ENCODE measurements around the gene EIF4G1. TPM values are rescaled to one million over a fixed set of nuclear protein-coding genes. Genes with fewer than 3 reads are reported as not detected.

Gene EIF4G1
- total RNA-seq, 1 donor from 2014 or later, result 137 TPM

- H3K27me3 Mint-ChIP-seq (ENCODE audit: insufficient read depth, low read depth), result peaks cover 38% of the 10 kb centered on the region
- no peak overlapping the region for H3K27ac Mint-ChIP-seq
- H3K36me3 ChIP-seq, result no peaks in the 10 kb centered on the region
- H3K9me3 ChIP-seq (ENCODE audit: low read depth), result no peaks in the 10 kb centered on the region
- H4K20me1 ChIP-seq (ENCODE audit: low read depth), result peaks cover 8% of the 10 kb centered on the region
- H3K27me3 ChIP-seq, result peaks cover 49% of the 10 kb centered on the region
- H3K4me3 ChIP-seq, result peak overlapping the region; percentile 67
- TF ChIP-seq EZH2 (IDR thresholded peaks at IDR 0.05), result peak; percentile 79
- TF ChIP-seq EZH2phosphoT487 (IDR thresholded peaks at IDR 0.05), result peak; percentile 69
- no peak for TF ChIP-seq CTCF (IDR thresholded peaks at IDR 0.05)
- no peaks in the 10 kb centered on the region for H3K36me3 Mint-ChIP-seq
- DNase-seq (ENCODE audit: low spot score), result peak; percentile 74
- peaks cover 34% of the 10 kb centered on the region for H3K4me1 ChIP-seq
- H3K4me2 ChIP-seq, result peak overlapping the region; percentile 88
- peak overlapping the region; percentile 82 for H3K4me3 Mint-ChIP-seq
- peaks cover 32% of the 10 kb centered on the region for H3F3A ChIP-seq (ENCODE audit: low read depth)
- H3K9ac ChIP-seq, result no peak overlapping the region
- no peak overlapping the region for H3K27ac ChIP-seq
- H3K79me2 ChIP-seq (ENCODE audit: low read depth), result no peaks in the 10 kb centered on the region
- no peaks in the 10 kb centered on the region for H3K9me3 Mint-ChIP-seq
- peaks cover 24% of the 10 kb centered on the region for H3K4me1 Mint-ChIP-seq
- H2AFZ ChIP-seq (replicated peaks), result peak overlapping the region; percentile 91
Observed at GRCh38 chr3:184381261-184382224, 67.1 kb downstream of the EIF4G1 start.

- no peak overlapping the region for H3K9ac ChIP-seq
- H3K27ac ChIP-seq, result no peak overlapping the region
- Mint-ChIP-seq H3K27me3 (ENCODE audit: insufficient read depth, low read depth) (peaks cover 31% of the 10 kb centered on the region), H3K36me3 (no peaks in the 10 kb centered on the region), H3K4me1 (peaks cover 23% of the 10 kb centered on the region), H3K4me3 (peak overlapping the region; percentile 10), H3K27ac (no peak overlapping the region), H3K9me3 (no peaks in the 10 kb centered on the region)
- H3K27me3 ChIP-seq, result peaks cover 49% of the 10 kb centered on the region
- H3K79me2 ChIP-seq (ENCODE audit: low read depth), result no peaks in the 10 kb centered on the region
- no peak overlapping the region for H2AFZ ChIP-seq (replicated peaks)
- no peak for DNase-seq (ENCODE audit: low spot score)
- no peaks in the 10 kb centered on the region for H3K36me3 ChIP-seq
- H3K4me2 ChIP-seq, result no peak overlapping the region
- TF ChIP-seq EZH2 (IDR thresholded peaks at IDR 0.05) (no peak), EZH2phosphoT487 (IDR thresholded peaks at IDR 0.05) (no peak), CTCF (IDR thresholded peaks at IDR 0.05) (no peak)
- H3F3A ChIP-seq (ENCODE audit: low read depth), result peaks cover 32% of the 10 kb centered on the region
- no peak overlapping the region for H3K4me3 ChIP-seq
- H4K20me1 ChIP-seq (ENCODE audit: low read depth), result peaks cover 8% of the 10 kb centered on the region
- no peaks in the 10 kb centered on the region for H3K9me3 ChIP-seq (ENCODE audit: low read depth)
- peaks cover 29% of the 10 kb centered on the region for H3K4me1 ChIP-seq
Observed at GRCh38 chr3:184382326-184383032, 68.1 kb downstream of the EIF4G1 start.

GRCh38 chr3:184383033-184383740 is 68.8 kb downstream of the EIF4G1 start:
- Histone ChIP-seq H3K36me3 (no peaks in the 10 kb centered on the region), H3K4me2 (no peak overlapping the region), H3K79me2 (ENCODE audit: low read depth) (no peaks in the 10 kb centered on the region), H2AFZ (replicated peaks) (no peak overlapping the region), H3F3A (ENCODE audit: low read depth) (peaks cover 32% of the 10 kb centered on the region), H3K27ac (no peak overlapping the region), H3K9me3 (ENCODE audit: low read depth) (no peaks in the 10 kb centered on the region), H3K9ac (no peak overlapping the region), H3K4me1 (peaks cover 22% of the 10 kb centered on the region), H3K27me3 (peaks cover 48% of the 10 kb centered on the region), H3K4me3 (no peak overlapping the region), H4K20me1 (ENCODE audit: low read depth) (peaks cover 8% of the 10 kb centered on the region)
- peaks cover 2% of the 10 kb centered on the region for H3K9me3 Mint-ChIP-seq
- TF ChIP-seq CTCF (IDR thresholded peaks at IDR 0.05) (no peak), EZH2 (IDR thresholded peaks at IDR 0.05) (no peak), EZH2phosphoT487 (IDR thresholded peaks at IDR 0.05) (no peak)
- no peak overlapping the region for H3K4me3 Mint-ChIP-seq
- DNase-seq (ENCODE audit: low spot score), result no peak
- H3K4me1 Mint-ChIP-seq, result peaks cover 17% of the 10 kb centered on the region
- H3K36me3 Mint-ChIP-seq, result no peaks in the 10 kb centered on the region
- H3K27me3 Mint-ChIP-seq (ENCODE audit: insufficient read depth, low read depth), result peaks cover 28% of the 10 kb centered on the region
- no peak overlapping the region for H3K27ac Mint-ChIP-seq

Measured in neural progenitor cell (in vitro differentiated cells).